ENCODE results near the gene PIM3.

PIM3 gene

DNA sequence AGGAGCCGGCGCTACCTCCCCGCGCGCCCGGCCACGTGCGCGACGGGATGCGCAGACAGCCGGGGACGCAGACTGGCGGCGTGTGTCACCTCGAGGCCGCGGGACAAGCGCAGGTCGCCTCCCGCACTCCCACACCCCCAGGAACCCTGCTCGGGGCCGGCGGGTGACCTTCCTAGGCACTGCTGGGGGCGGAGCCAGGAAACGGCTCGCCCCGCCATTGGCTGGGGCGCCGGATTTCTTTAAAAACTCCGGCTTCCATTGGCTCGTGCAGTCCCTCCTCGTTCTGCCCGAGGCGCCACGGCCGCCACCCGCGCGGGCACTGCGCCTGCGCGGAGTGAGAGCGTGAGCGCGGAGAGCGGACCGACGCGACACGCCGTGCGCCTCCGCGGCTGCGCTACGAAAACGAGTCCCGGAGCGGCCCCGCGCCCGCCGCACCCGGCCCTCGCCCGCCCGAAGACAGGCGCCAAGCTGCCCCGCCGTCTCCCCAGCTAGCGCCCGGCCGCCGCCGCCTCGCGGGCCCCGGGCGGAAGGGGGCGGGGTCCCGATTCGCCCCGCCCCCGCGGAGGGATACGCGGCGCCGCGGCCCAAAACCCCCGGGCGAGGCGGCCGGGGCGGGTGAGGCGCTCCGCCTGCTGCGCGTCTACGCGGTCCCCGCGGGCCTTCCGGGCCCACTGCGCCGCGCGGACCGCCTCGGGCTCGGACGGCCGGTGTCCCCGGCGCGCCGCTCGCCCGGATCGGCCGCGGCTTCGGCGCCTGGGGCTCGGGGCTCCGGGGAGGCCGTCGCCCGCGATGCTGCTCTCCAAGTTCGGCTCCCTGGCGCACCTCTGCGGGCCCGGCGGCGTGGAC, at the start of gene PIM3:
Gene PIM3 (plus strand): TSS at position 614 of the 846 bp plus-strand sequence. CDS start 176 bp downstream, at position 790.
- peak; percentile 93 to 95 for DNase-seq (ENCODE audit: low read depth in 2 of 2)

DNA sequence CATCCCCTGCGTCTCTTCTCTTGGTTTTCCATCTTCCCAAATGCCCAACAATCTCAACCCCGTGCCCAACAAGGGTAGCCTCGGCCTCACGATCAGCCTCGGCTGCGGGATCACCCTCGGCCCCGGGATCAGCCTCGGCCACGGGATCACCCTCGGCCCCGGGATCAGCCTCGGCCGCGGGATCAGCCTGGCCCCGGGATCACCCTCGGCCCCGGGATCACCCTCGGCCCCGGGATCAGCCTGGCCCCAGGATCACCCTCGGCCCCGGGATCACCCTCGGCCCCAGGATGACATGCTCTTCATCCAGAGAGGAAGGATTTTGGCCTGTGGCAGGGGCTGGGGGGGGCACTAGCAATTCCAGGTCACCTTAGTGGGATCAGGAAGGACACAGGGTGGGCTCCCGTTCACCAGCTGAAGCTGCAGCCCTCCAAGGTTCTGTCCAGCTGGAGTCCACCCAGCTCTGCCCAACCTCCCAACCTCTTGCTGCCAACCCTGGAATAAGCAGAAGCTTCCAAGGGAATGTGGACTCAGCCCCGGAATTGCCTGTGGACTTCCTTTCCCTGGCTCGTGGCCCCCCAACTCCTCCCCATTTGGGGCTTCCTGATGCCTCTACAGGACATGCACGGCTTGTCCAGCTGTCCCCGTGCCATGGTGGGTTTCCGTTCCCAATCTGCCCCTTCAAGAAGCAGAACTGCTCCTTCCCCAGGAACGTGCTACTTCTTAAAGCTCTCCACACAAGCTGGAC, 48.5 kb upstream of the PIM3 start:
- no peak for DNase-seq (ENCODE audit: low read depth in 2 of 2)

DNA sequence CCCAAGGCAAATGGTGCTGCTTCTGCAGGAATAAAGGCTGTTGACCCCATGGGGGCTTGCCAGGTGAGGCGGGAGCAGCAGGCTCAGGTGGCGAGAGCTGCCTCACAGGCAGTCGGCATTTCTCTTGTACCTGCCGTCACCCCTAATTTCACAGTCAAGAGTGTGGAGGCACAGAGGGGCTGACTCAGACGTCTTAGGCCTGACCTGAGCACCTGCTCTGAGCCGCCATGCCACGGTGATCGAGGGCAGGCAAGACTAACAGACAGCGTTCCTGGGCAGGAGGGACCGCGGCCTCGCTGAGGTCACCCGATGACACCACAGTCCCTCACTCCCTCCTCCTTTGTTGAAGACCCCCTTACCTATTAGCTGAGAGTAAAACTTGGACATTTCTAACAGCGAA, 47.5 kb upstream of the PIM3 start:
- DNase-seq (ENCODE audit: low read depth in 2 of 2): no peak

DNA sequence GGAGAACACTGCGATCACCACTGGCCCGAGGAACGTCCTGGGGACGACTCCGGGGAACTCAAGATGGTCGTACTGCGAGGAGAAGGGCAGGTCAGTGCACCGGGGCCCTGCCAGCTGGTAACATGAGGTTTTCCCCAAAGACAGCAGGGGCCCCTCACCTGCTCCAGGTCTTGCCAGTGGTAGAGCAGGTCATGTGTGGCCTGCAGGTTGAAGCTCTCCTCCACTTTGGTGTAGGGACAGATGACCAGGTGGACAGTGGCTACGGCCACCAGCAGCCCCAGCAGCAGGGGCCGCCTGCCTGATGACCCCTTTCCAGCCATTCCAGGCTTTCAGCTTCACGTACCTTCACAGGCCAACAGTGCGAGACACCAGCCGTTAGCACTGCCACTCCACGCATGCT, 47.1 kb upstream of the PIM3 start:
- no peak for DNase-seq (ENCODE audit: low read depth in 2 of 2)

DNA sequence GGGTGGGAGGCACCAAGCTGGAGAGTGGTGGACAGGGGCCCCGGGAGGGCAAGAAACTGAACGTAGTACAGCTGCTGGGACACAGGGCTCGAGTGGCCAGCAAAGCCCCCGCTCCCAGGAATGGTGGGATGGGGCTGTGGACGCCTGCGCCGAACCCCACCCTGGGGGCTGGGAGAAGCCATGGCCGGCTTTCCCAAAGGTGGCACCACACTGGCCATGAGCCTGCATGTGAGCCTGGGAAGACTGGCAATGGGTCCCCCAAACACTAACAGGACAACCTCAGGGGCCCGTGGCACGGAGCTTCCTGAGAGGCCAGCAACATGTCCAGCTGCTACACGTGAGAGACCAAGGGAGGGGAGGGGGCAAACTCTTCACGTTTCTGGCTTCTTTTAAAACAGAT, 46.3 kb upstream of the PIM3 start:
- no peak for DNase-seq (ENCODE audit: low read depth in 2 of 2)

DNA sequence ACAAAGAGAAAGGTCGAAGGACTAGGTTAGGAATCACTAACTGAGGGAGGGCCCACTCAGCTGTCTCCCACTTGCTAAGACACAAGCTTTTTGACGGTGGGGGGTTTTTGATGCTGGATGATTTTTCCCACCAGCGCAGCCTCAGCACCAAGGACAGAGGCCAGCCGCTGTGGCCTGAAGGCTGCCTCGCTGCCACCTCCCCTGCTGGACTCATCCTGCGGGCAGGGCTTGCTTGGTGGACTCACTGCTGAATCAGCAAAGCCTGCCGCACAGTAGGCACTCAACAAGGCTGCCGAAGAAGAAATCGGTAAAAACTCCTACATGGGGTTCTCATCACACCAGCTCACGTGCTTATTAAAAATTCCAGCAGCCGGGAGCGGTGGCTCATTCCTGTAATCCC, 45.0 kb upstream of the PIM3 start:
- no peak for DNase-seq (ENCODE audit: low read depth in 2 of 2)

DNA sequence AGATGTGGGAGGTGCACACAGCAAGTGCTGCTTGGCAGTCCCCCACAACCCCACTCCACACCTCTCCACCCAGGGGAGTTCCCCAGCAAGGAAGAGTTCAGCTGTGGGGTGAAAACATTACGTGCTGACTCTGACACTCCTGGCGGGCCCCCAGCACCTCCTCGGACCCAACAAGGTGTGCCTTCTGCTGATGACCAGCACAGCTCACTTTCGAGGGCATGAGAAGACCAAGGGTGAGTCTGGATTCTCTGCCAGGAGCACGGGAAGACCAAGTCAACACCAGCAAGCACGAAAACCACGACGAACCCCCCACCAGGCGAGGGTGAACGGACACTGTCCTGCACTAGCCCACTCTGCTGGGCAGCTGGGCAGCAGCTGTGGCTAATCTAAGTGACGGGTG, 43.7 kb upstream of the PIM3 start:
- DNase-seq (ENCODE audit: low read depth in 2 of 2): no peak

DNA sequence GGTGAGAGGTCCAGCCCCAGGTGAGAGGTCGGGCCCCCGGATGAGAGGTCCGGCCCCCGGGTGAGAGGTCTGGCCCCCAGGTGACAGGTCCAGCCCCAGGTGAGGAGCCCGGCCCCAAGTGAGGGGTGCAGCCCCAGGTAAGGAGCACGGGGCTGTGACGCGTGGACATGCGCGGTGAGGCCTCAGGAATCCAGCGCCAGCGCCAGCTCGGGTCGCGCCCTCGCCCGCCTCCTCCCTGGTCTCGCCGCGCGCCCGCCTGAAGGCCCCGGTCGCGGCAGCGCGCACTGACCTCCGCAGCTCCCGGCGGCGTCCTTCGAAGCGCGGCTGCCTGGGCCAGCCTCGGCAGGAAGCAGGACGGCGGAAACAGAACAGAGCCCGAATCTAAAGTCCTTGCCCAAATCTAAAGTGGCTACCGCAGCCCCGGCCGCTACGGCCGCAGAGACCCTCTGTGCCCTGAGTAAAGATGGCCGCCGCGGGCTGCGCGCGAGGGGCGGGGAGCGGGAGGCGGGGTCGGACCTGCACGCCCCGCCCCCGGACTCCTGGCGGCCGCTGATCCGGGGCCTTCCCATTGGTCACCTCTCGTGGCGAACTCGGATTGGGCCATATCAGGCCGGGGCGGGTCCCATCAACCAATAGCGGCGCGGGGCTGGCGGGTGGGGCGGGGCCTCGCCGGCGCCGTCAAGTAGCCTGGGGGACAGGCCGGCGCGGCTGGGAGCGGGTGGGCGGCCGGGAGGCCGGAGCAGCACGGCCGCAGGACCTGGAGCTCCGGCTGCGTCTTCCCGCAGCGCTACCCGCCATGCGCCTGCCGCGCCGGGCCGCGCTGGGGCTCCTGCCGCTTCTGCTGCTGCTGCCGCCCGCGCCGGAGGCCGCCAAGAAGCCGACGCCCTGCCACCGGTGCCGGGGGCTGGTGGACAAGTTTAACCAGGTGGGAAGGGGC, 42.3 kb upstream of the PIM3 start, which contains the start of the genes ALG12 and CRELD2:
Gene ALG12 (minus strand): TSS at position 465 of the 937 bp plus-strand sequence. CDS start 4,673 bp downstream, outside the sequence.
Gene CRELD2 (plus strand): TSS at position 661 of the 937 bp plus-strand sequence. CDS start 136 bp downstream, at position 797.
- DNase-seq (ENCODE audit: low read depth in 2 of 2): peak; percentile 91 to 92

DNA sequence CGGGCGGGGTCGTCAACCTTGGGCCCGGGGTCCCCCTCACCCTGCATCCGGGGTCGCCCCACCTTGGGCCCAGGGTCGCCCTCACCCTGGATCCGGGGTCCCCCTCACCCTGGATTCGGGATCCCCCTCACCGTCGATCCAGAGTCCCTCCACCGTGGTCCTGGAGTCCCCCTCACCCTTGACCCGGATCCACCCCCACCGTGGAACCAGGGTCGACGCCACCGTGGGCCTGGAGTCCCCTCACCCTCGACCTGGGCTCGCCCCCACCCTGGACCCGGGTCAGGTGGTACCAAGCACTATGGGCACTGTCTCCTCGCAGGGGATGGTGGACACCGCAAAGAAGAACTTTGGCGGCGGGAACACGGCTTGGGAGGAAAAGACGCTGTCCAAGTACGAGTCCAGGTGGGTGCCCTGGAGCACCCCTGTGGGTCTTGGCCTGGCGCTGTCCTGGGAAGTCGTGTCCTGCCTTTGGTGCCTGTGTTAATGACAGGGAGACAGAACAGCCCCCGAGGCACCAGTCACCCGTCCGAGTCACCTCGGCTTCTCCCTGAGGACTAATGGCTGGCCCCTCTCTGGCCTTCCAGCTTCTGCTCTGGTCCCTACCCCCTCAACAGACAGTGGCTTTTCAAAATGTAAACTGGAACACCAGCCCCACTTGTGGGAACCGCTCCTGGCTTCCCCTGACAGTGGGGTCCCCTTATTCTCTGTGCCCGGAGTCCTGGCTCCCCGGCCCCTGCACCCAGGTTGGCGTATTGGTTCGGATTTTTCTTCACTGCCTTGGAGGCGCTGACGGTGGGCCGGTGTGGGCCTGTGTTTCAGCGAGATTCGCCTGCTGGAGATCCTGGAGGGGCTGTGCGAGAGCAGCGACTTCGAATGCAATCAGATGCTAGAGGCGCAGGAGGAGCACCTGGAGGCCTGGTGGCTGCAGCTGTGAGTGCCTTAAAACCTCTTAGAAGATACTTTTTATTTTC, 41.4 kb upstream of the PIM3 start:
- DNase-seq (ENCODE audit: low read depth in 2 of 2): no peak

DNA sequence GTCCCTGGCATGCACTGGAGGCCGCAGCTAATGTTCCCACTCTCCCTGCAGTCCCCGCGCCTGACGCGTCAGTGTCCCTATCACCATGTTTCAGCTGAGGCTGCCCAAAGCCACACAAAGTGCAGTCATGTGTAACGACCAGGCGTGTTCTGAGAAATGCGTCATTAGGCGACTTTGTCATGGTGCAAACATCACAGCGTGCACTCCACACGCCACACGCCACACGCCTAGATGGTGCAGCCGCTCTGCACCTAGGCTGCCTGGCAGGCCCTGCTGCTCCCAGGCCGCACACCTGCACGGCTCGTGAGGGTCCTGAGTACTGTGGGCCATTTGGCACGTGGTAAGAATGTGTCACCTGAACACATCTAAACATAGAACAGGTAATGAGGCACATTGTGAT, 39.7 kb upstream of the PIM3 start:
- DNase-seq (ENCODE audit: low read depth in 2 of 2): no peak

DNA sequence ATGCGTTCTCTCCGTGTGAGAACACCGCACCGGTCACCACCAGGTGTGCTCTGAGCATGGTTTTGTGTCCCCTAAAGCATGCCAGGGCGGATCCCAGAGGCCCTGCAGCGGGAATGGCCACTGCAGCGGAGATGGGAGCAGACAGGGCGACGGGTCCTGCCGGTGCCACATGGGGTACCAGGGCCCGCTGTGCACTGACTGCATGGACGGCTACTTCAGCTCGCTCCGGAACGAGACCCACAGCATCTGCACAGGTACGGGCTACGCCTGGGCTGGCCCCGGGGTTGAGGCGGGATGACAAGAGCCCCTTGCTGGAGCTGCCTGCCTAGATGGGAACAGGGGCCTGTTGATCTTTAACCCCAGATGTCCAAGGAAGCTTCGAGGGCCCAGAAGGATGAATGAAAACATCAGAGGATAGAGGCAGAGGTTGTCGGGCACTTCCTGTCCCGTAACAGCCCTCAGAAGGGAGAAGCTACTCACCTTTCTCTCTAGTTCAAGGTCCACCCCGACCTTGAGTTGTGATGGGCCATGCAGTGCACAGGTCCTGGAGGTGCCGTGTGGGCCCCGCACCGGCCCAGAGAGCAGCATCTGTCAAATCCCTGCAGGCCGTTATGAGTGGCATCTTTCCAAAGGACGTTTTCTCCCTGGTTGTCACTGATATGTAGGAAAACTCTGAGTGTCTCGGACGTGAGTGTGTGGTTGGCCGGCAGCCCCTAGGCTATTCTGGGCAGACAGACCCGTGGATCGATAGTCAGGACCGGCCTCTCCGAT, 38.9 kb upstream of the PIM3 start:
- no peak for DNase-seq (ENCODE audit: low read depth in 2 of 2)

DNA sequence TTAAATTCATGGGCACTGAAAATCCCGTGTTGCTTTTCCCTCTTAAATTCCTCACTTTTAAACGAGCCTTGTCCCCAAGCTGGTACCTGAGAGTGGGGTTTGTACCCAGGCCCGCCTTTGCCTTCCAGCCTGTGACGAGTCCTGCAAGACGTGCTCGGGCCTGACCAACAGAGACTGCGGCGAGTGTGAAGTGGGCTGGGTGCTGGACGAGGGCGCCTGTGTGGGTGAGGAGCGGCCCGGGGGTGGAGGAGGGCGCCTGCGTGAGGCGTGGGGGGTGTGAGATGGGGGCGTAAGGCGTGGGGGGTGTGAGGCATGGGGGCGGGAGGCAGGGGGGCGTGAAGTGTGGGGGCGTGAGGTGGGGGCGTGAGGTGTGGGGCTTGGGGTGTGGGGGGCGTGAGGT, 38.1 kb upstream of the PIM3 start:
- DNase-seq (ENCODE audit: low read depth in 2 of 2): no peak

DNA sequence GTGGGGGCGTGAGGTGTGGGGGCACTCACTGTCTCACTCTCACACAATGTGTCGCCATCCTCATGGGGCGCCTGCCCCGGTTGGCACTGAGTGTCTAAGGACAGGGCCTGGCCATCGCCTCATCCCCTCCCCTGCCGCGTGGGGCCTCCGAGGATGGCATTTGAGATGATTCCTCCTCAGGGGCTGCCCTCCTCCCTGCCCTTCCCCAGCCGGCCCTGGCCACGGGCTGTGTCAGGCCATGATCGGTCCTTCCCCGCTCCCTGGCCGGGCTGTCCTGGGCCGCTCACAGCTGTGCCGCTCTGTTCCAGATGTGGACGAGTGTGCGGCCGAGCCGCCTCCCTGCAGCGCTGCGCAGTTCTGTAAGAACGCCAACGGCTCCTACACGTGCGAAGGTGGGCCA, 37.6 kb upstream of the PIM3 start:
- DNase-seq (ENCODE audit: low read depth in 2 of 2): no peak

DNA sequence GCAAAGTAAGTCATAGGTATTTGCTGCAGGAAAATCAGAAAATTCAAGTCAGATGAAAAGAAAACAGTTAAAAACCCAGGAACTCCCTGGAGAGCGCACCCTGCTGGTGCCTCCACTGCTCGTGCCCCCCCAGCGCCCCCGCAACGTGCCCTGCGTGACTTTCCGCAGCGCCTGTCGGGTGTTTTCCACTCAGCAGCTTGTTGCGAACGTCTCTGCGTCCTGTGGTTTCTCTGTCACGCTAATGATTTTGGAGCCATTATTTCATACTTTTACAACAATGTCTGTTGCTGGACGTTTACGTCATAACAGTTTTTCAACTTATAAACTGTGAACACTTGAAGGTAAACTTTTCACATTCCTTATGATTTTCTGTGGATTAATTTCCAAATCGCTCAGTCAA, 37.1 kb upstream of the PIM3 start:
- no peak for DNase-seq (ENCODE audit: low read depth in 2 of 2)

DNA sequence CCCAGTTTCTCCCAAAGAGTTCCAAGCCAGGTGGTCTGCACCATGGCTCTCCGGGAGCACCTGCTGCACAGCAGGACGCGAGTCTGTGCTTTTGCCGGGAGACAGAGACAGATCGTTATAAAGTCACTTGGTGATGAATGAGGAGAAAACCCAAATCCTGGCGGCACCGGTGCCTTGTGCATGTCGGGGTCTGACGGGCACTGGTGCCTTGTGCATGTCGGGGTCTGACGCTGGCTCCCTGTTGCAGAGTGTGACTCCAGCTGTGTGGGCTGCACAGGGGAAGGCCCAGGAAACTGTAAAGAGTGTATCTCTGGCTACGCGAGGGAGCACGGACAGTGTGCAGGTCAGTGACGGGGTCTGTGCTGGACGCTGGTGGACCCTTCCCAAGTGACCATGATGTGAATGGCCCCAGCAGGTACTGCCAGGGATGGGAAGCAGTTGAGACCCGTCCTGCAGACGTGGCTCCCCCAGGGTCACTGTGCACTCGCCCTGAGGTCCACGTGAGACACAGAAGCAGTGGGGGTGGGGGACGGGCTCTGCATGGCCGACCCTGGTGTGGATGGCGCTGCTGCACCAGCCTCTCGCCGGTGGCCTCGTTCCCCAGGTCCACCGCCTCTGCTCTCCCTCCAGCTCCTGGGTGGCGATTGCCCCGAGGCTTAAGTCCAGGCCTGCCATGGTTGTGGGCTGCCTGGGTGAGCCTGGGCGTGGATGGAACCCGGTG, 36.3 kb upstream of the PIM3 start:
- DNase-seq (ENCODE audit: low read depth in 2 of 2): no peak

DNA sequence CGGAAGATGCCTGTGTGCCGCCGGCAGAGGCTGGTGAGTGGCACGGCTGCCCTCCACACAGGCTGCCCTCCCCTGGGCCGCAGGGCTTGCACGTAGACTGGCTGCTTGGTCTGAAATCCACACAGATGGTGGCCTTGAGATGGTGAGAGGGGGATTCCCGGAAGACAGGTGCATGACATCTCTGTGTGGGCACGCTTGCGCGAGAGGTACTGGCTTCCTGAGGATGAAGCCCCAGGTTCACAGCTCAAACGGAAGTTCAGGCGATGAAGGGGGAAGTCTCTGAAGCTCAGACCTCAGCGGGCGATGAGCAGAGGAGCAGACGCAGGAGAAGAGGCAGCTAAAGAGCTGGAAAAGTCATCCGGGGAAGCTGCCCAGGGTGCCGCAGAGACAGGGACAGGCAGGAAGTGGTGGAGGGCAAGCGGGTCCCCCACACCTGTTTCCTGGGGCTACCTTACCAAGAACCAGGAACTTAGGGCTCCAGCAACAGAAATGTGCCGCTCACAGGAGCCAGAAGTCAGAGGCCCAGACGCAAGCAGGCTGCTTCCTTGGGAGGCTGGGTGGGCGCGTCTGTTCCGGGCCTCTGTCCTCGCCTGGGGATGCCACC, 34.9 kb upstream of the PIM3 start:
- no peak for DNase-seq (ENCODE audit: low read depth in 2 of 2)

DNA sequence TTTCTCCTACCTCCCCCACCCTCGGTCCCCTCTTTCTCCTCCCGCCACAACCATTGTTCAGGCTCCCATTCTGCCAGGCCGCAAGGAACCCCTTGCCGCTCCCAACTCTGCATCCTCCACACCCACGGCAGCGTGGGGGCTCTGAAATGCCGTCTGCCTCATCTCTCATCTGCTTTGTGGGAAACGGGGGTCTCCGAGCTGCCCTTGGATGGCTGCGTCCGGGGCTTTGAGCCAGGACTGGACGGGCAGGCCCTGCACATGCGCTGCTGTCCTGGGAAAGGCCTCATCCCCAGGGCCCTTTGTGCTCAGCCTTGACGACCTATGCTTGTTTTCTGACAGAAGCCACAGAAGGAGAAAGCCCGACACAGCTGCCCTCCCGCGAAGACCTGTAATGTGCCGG, 33.7 kb upstream of the PIM3 start:
- DNase-seq (ENCODE audit: low read depth in 2 of 2): no peak

DNA sequence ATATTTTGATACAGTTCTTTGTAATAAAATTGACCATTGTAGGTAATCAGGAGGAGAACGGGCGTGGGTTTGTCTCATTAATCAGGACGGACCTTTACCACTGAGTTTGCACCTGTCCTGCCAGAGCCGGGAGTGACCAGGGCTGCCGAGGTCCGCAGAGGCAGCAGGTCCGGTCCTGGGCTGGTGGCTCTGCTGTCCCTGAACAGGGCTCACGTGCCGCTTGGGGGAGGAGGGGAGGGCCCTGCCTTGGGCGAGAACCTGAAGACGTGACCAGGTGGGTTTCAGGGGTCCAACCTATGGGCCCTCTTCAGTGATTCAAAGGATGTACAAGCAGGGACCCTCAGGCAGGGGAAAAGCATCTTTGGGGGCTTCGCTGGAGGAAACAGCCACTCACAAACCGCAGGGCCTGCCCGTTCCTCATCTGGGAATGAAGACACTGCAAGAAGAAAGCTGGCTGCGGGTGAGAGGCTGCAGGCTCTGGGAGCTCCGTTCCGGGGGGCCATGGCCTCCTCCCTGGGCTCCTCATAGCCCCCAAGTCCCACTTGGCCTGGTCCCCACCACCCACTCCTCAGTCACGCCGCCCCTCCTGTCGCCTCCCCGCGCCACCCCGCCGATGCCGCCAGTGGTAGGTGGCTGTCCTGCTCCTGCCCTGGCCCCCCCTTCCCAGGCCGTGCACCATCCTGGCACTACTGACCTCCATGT, 32.9 kb upstream of the PIM3 start:
- no peak for DNase-seq (ENCODE audit: low read depth in 2 of 2)
